ENCODE results near the gene GPR162. TPM values are rescaled to one million over a fixed set of nuclear protein-coding genes. Genes with fewer than 3 reads are reported as not detected.

GPR162 gene
- total RNA-seq, 1 donor from 2014 or later: 1.2 TPM

DNA sequence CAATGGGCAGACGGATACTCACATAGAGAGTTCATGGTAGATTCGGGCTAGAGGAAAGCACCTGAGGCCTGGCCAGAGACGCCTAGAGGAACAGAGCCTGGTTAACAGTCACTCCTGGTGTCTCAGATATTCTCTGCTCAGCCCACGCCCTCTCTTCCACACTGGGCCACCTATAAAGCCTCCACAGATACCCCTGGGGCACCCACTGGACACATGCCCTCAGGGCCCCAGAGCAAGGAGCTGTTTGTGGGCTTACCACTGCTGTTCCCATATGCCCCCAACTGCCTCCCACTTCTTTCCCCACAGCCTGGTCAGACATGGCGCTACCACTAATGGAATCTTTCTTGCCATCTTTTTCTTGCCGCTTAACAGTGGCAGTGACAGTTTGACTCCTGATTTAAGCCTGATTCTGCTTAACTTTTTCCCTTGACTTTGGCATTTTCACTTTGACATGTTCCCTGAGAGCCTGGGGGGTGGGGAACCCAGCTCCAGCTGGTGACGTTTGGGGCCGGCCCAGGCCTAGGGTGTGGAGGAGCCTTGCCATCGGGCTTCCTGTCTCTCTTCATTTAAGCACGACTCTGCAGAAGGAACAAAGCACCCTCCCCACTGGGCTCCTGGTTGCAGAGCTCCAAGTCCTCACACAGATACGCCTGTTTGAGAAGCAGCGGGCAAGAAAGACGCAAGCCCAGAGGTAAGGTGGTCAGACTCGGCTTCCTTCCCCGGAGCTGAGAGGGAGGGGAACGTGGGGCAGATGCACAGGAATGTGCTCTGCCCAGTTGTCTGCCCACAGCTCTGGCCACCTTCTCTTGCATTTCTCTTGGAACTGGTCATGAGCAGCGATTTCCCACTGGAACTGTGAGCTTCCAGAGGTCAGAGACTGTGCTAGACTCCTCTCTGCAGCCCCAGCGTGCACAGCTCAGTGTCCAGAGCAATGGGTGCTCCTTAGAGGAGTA, 32.4 kb upstream of the GPR162 start, which contains the start of gene CD4:
Gene CD4 (plus strand): TSS at position 557 of the 953 bp plus-strand sequence. CDS start 10,611 bp downstream, outside the sequence.
- DNase-seq (ENCODE audit: low read depth): no peak
- no peak within 1 kb of the TSS for H3K4me3 ChIP-seq (ENCODE audit: low read depth, low read length)
- TF ChIP-seq, protein P1, sequence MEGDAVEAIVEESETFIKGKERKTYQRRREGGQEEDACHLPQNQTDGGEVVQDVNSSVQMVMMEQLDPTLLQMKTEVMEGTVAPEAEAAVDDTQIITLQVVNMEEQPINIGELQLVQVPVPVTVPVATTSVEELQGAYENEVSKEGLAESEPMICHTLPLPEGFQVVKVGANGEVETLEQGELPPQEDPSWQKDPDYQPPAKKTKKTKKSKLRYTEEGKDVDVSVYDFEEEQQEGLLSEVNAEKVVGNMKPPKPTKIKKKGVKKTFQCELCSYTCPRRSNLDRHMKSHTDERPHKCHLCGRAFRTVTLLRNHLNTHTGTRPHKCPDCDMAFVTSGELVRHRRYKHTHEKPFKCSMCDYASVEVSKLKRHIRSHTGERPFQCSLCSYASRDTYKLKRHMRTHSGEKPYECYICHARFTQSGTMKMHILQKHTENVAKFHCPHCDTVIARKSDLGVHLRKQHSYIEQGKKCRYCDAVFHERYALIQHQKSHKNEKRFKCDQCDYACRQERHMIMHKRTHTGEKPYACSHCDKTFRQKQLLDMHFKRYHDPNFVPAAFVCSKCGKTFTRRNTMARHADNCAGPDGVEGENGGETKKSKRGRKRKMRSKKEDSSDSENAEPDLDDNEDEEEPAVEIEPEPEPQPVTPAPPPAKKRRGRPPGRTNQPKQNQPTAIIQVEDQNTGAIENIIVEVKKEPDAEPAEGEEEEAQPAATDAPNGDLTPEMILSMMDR (conservative IDR thresholded peaks at IDR 0.05; ENCODE audit: low read depth, low read length): no peak

DNA sequence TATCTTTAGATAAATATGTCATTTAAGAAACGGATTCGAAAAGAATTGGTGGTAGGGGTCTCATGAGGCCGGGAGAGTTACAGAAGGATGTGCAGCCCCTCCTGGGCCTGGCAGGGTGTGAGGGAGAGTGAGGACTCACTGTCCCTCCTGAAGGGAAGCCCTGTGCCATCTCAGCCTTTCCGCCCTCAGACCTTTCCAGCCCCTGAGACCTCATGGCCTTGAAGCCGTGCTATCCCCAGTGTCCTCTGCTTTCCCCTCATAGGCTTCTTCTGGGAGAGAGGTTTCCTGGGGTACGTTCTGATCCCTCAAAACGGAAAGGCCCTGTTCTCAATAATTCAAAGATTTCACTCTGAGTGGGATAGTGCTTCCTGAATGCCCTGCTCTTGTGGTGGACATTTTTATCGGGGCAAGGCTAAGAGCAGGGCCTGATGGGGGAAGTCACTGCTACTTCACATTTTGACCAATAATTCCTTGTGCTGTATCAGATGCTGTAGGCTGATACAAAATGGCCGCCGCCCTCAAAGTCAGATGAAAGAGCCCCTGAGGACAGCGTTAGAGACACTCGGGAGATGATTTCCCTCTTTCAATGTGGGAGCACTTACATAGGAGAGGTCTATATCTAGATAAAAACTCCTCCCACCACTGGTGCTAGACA, 31.0 kb upstream of the GPR162 start:
- no peak overlapping the region for H3K4me3 ChIP-seq (ENCODE audit: low read depth, low read length)
- TF ChIP-seq, protein P1 (conservative IDR thresholded peaks at IDR 0.05; ENCODE audit: low read depth, low read length): no peak
- DNase-seq (ENCODE audit: low read depth): no peak

DNA sequence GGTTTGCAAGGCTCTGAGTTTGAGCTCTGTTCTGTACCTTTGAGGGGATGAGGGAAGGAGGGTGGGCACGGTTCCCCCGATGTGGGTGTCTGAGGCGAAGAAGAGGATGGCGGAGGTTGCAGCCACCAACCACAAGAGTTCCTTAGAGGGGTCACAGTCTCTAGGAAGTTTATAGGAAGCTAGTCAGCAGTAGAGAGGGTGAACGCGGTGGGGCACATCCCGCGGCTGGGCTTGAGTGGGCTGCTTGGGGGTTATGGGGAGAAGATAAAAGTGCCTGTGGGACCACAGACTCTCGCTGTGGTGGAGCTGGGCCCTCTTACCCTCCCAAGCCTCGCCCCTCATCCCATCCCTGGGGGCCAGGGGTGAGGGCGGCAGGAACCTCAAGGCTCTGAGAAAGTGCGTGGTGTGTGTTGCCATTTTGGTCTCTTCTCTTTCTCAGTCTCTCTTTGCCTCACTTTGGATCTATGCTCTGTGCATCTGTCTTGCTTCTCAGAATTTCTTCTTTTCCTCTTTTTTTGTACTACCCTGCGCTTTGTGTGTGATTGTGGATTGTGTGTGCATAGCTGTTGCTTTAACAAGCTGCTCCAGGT, 29.6 kb upstream of the GPR162 start:
- DNase-seq (ENCODE audit: low read depth): no peak
- TF ChIP-seq, protein P1 (conservative IDR thresholded peaks at IDR 0.05; ENCODE audit: low read depth, low read length): no peak
- no peak overlapping the region for H3K4me3 ChIP-seq (ENCODE audit: low read depth, low read length)

DNA sequence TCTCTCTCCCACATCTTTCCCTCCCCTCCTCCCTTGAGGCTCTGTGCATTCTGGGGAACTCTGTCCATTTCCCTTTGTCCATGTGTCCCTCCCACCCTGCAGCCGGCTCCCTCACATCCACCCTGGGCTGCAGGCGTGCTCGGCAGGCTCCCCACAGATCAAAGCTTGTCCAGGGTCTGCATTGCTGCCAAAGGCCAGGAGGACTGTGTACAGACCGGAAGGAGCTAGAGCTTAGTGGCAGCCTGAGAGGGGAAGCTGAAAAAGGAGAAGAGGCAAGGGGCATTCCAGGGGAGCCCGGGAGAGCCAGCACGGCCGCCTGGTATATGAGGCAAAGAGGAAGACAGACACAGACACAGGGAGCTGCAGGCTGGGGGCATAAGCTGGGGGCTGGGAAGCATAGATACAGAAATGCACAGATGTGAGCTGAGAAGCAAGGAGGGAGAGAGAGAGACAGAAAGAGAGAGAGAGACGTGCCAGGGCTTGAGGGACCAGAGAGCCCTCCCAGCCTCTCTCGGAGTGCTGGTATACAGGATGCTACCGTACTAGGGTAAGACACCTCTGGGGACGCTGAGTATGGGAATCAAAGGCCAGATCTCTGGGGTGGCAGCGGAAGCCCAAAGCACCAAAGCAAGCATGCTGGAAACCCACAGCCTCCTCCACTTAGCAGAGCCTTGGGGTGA, 29.0 kb upstream of the GPR162 start:
- no peak for DNase-seq (ENCODE audit: low read depth)
- no peak overlapping the region for H3K4me3 ChIP-seq (ENCODE audit: low read depth, low read length)
- TF ChIP-seq, protein P1 (conservative IDR thresholded peaks at IDR 0.05; ENCODE audit: low read depth, low read length): no peak

DNA sequence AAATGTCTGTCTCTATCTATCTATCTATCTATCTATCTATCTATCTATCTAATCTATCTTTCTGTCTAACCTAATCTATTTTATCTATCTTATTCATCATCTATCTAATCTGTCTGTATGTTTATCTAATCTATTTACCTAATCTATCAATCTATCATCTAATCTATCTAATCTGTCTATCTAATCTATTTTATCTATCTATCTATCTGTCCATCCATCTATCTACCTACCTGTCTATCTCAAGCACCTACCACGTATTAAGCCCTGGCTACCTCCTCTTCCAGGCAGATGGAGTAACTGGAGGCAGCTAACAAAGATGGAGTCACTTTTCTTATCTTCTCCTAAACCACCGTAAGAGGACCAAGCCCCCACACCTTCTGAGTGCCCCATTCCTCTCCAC, 26.5 kb upstream of the GPR162 start:
- TF ChIP-seq, protein P1 (conservative IDR thresholded peaks at IDR 0.05; ENCODE audit: low read depth, low read length): no peak

DNA sequence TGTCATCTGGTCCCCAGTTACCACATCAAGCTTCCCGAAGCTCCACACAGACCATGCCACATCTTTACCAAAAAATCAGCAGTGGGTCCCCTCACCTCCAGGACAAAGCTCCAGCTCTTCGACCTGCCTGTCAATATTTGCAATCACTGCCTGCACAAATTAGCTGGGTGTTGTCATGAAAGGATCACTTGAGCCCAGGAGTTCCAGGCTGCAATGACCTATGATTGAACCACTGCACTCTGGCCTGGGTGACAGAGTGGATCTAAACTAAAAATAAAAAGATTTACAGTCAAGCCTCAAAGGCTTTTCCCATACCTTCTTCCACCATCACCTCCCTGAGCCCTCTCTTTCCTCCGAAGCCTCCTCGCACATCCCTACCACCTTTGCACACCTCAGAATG, 25.0 kb upstream of the GPR162 start:
- TF ChIP-seq, protein P1 (conservative IDR thresholded peaks at IDR 0.05; ENCODE audit: low read depth, low read length): no peak
- no peak for DNase-seq (ENCODE audit: low read depth)

More for the DNA sequence above, 26.5 kb upstream of the GPR162 start:
- DNase-seq (ENCODE audit: low read depth): no peak
- H3K4me3 ChIP-seq (ENCODE audit: low read depth, low read length): no peak overlapping the region

More for the DNA sequence above, 25.0 kb upstream of the GPR162 start:
- H3K4me3 ChIP-seq (ENCODE audit: low read depth, low read length): no peak overlapping the region
